GM15510 (cell line): ENCODE data around the gene MORC1.

ENCODE experiments used
- POLR2A ChIP-seq: IDR thresholded peaks from 3 replicates; pipeline ENCODE4 v1.6.1; 2011; ENCODE audit warnings: borderline replicate concordance; ENCODE audit not compliant: insufficient read length; ENCODE audit errors: extremely low read depth

MORC1 gene

GRCh38 chr3:108998436-108998835 is 119.5 kb downstream of the MORC1 start:
- no peak for TF ChIP-seq POLR2A

- TF ChIP-seq POLR2A: no peak
Measured at GRCh38 chr3:108985844-108986243, 132.1 kb downstream of the MORC1 start.

- TF ChIP-seq POLR2A: no peak
Measured at GRCh38 chr3:108983051-108983450, 134.9 kb downstream of the MORC1 start.

GRCh38 chr3:108976058-108976457 is 141.9 kb downstream of the MORC1 start:
- TF ChIP-seq POLR2A: no peak

GRCh38 chr3:108973019-108973418 is 144.9 kb downstream of the MORC1 start:
- no peak for TF ChIP-seq POLR2A

- no peak for TF ChIP-seq POLR2A
Measured at GRCh38 chr3:108972482-108972881, 145.5 kb downstream of the MORC1 start.

GRCh38 chr3:108970561-108970960 is 147.4 kb downstream of the MORC1 start:
- TF ChIP-seq POLR2A: no peak

- TF ChIP-seq POLR2A: no peak
Measured at GRCh38 chr3:108966773-108967172, 151.2 kb downstream of the MORC1 start.

GRCh38 chr3:108959017-108959416 is 158.9 kb downstream of the MORC1 start:
- no peak for TF ChIP-seq POLR2A

GRCh38 chr3:108953700-108954099 is 164.2 kb downstream of the MORC1 start, which contains the start of gene GUCA1C:
Gene GUCA1C (minus strand): TSS chr3:108953879. CDS start chr3:108953762, 117 bp downstream.
- TF ChIP-seq POLR2A: no peak

GRCh38 chr3:108953210-108953609 is 164.7 kb downstream of the MORC1 start:
- no peak for TF ChIP-seq POLR2A

- no peak for TF ChIP-seq POLR2A
Measured at GRCh38 chr3:108951820-108952501, 166.0 kb downstream of the MORC1 start.

- no peak for TF ChIP-seq POLR2A
Measured at GRCh38 chr3:108947855-108948254, 170.1 kb downstream of the MORC1 start.

GRCh38 chr3:108946292-108947285 is 171.3 kb downstream of the MORC1 start:
- TF ChIP-seq POLR2A: no peak

GRCh38 chr3:108940568-108941263 is 177.2 kb downstream of the MORC1 start:
- TF ChIP-seq POLR2A: no peak
